Measurements from ENCODE around the gene B3GALT6. TPM values are rescaled to one million over a fixed set of nuclear protein-coding genes. Genes with fewer than 3 reads are reported as not detected.

The B3GALT6 gene
- total RNA-seq, 4 donors from 2014 or later: 1.8 to 23.5 (median 17.6) TPM

DNA sequence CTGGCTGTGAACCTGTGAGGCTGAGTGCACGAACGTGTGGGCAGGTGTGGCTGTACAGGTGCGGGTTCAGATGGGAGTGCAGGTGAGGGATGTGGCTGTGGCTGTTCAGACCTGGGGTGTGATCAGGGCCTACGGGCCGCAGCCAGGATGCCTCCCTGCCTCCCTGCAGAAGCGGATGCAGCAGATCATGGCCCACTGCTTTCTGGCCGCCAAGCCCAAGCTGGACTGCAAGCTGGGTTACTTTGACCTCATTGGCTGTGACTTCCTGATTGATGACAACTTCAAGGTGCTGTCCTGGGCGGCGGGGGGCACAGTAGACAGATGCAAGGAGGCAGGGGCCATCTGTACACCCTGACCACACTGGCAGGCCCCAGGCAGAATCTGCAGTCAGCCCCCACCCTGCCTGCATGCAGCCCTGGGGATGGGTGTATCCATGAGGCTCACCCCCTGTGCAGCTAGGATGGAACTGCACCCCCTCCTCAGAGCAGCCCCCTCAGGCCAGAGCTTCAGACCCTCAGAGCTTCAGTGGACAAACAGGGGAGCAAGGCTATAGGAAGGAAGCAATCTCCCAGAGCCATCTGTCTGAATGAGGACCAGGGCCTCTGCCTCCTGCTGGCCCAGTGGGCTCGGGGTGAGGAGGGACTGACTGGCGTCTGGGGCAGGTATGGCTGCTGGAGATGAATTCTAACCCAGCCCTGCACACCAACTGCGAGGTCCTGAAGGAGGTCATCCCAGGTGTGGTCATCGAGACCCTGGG, 35.4 kb upstream of the B3GALT6 start:
- Histone ChIP-seq H3K27ac (no peak overlapping the region), H3K27me3 (no peaks in the 10 kb centered on the region), H3K36me3 (no peaks in the 10 kb centered on the region), H3K9me3 (no peaks in the 10 kb centered on the region), H3K4me1 (peaks cover 0 to 8% of the 10 kb centered on the region in 2 donors), H3K4me3 (no peak overlapping the region)
- no peak for TF ChIP-seq POLR2A (IDR thresholded peaks at IDR 0.05)
- TF ChIP-seq, protein P1, sequence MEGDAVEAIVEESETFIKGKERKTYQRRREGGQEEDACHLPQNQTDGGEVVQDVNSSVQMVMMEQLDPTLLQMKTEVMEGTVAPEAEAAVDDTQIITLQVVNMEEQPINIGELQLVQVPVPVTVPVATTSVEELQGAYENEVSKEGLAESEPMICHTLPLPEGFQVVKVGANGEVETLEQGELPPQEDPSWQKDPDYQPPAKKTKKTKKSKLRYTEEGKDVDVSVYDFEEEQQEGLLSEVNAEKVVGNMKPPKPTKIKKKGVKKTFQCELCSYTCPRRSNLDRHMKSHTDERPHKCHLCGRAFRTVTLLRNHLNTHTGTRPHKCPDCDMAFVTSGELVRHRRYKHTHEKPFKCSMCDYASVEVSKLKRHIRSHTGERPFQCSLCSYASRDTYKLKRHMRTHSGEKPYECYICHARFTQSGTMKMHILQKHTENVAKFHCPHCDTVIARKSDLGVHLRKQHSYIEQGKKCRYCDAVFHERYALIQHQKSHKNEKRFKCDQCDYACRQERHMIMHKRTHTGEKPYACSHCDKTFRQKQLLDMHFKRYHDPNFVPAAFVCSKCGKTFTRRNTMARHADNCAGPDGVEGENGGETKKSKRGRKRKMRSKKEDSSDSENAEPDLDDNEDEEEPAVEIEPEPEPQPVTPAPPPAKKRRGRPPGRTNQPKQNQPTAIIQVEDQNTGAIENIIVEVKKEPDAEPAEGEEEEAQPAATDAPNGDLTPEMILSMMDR (IDR thresholded peaks at IDR 0.05): no peak
- intact Hi-C loops (cut with DNase I; ENCODE audit: low total_unique reads): no loop called here
- no peak for DNase-seq

DNA sequence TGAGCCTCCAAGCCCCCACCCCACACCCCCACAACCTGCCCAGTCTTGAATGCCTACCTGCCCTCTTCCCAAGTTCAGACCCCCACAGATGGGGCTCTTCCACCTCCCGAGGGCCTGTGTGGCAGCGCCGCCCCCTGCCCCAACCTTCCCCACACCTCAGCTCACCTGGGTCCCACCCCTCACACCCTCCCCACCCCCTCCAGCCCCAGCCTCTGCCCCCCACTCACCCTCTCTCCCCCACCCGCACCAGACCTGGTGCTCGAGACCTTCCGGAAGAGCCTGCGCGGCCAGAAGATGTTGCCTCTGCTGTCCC, 34.9 kb upstream of the B3GALT6 start:
- peaks cover 0 to 8% of the 10 kb centered on the region in 2 donors for H3K4me1 ChIP-seq
- H3K27me3 ChIP-seq: no peaks in the 10 kb centered on the region
- TF ChIP-seq, protein P1 (IDR thresholded peaks at IDR 0.05): no peak
- no peak for TF ChIP-seq POLR2A (IDR thresholded peaks at IDR 0.05)
- H3K9me3 ChIP-seq: no peaks in the 10 kb centered on the region
- intact Hi-C loops (cut with DNase I; ENCODE audit: low total_unique reads): no loop called here
- no peak overlapping the region for H3K27ac ChIP-seq
- no peak overlapping the region for H3K4me3 ChIP-seq
- DNase-seq: no peak
- H3K36me3 ChIP-seq: no peaks in the 10 kb centered on the region

DNA sequence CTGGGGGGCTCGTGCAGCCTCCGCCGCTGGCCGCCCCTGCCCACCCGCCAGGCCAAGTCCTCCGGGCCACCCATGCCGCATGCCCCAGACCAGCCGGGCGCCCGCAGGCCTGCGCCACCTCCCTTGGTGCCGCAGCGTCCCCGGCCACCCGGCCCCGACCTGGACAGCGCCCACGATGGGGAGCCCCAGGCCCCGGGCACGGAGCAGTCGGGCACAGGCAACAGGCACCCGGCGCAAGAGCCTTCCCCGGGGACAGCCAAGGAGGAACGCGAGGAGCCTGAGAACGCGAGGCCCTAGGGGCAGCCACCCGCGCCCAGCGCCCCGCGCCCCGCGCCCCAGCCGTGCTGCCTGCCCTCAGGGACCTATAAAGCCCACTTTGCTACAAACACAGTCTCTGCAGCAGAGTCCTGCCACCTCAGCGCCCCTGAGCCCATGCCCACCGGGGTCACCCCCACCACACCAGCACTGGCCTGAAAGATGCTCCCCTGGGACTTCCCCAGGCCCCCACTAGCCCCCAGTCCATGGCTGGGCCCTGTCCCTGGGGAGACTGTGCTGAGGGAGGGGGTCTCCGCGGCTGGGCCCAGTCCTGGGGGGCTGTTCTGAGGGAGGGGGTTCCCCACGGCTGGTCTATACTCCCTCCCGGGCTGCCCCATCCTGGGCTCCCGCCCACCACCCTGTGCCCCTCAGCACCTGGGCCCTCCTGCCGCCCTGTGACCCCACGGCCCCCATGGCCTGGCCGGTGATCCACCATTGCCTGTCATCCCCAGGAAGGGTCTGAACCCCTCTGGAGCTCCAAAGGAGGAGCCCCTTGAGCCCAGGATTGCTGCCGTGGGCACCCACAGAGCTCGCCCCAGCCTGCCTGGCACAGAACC, 34.2 kb upstream of the B3GALT6 start:
- intact Hi-C loops (cut with DNase I; ENCODE audit: low total_unique reads): no loop called here
- Histone ChIP-seq H3K36me3 (no peaks in the 10 kb centered on the region), H3K9me3 (no peaks in the 10 kb centered on the region), H3K4me1 (peaks cover 0 to 8% of the 10 kb centered on the region in 2 donors), H3K4me3 (no peak overlapping the region), H3K27me3 (no peaks in the 10 kb centered on the region), H3K27ac (no peak overlapping the region)
- TF ChIP-seq POLR2A (IDR thresholded peaks at IDR 0.05): no peak
- TF ChIP-seq, protein P1 (IDR thresholded peaks at IDR 0.05): no peak
- DNase-seq: no peak

DNA sequence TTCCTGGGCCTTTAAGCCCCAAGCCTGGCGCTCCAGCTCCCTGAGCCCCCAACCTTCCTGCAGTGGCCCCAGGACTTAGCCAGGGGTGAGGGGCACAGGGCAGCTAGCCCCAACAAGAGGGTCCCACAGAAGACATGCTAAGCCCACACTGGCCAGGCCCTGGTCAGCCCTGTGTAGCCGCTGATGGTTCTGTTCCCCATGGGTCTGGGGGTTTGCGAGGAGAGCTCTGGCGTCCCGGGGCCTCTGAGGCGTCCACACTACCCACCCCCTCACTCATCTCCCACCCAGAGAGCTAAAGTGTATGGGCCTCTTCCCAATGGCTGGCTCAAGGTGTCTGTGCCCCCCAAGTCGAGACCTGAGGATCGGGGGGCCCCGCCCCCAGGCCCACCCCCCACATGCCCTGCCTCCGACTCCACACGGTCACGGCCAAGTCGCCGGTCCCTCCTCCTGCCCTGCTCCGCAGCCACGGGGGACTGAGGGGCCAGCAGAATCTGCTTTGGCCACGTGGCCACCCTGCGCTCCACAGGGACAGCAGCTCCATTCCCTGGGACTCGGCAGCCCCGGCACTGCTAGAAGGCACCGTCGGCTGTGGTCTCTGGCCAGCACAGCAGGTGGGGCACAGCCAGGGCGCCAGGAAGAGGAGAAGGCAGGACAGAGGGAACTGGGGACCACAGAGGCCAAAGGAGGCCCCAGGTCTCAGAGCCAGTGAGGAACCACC, 33.5 kb upstream of the B3GALT6 start:
- H3K27ac ChIP-seq: no peak overlapping the region
- H3K4me3 ChIP-seq: no peak overlapping the region
- H3K36me3 ChIP-seq: no peaks in the 10 kb centered on the region
- H3K4me1 ChIP-seq: peaks cover 0 to 8% of the 10 kb centered on the region in 2 donors
- H3K27me3 ChIP-seq: no peaks in the 10 kb centered on the region
- TF ChIP-seq POLR2A (IDR thresholded peaks at IDR 0.05): no peak
- TF ChIP-seq, protein P1 (IDR thresholded peaks at IDR 0.05): no peak
- intact Hi-C loops (cut with DNase I; ENCODE audit: low total_unique reads): no loop called here
- no peak for DNase-seq
- no peaks in the 10 kb centered on the region for H3K9me3 ChIP-seq

All from uterus (tissue), 4 donors.